M059J (cell line): ENCODE data around the gene SDS. TPM values are rescaled to one million over a fixed set of nuclear protein-coding genes. Genes with fewer than 3 reads are reported as not detected.

ENCODE experiments used
- DNase-seq: peaks from one replicate; pipeline ENCODE4 v3.0.0-alpha.2; 2012; ENCODE audit warnings: low read depth
- total RNA-seq: library from RNA; depleted of rRNA; stranded (reverse); fragments of >200 nt; shearing (Covaris generic); gene quantifications from 2 replicates; pipeline ENCODE4 v1.2.3, GENCODE V29; 2014

SDS gene
- total RNA-seq, 1 experiment from 2014 or later: 0.10 TPM

DNA sequence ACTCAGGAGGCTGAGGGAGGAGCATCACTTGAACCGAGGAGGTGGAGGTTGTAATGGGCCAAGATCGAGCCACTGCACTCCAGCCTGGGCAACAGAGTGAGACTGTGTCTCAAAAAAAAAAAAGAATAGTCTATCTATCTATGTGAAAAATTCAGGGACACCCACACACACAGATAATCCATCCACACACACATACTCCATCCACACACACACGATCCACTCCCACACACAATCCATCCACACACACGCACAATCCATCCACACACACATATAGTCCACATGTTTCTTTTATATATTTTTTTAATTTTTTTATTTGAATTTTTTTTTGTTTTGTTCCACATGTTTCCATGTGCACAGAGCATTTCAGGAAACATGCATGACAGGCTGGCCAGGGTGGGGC lies 3.3 kb downstream of the SDS start:
- DNase-seq: no peak

DNA sequence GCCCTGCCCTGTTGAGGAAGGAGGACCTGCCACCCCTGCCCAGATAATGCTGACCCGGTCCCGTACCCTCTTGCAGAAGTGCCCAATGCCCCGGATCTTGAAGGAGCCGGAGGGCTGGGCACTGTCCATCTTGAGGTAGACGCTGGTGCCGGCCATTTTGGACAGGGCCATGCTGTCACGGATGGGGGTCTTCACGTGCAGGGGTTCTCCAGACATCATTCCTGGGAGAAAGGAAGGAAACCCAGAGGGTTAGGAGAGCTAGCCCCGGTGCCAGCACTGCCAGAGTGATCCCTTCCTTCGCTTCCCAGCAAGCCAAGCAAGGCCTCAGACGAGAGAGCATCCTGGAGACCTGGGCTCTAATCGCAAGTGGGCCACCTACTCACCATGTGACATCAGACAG lies 4.2 kb downstream of the SDS start:
- DNase-seq: no peak

DNA sequence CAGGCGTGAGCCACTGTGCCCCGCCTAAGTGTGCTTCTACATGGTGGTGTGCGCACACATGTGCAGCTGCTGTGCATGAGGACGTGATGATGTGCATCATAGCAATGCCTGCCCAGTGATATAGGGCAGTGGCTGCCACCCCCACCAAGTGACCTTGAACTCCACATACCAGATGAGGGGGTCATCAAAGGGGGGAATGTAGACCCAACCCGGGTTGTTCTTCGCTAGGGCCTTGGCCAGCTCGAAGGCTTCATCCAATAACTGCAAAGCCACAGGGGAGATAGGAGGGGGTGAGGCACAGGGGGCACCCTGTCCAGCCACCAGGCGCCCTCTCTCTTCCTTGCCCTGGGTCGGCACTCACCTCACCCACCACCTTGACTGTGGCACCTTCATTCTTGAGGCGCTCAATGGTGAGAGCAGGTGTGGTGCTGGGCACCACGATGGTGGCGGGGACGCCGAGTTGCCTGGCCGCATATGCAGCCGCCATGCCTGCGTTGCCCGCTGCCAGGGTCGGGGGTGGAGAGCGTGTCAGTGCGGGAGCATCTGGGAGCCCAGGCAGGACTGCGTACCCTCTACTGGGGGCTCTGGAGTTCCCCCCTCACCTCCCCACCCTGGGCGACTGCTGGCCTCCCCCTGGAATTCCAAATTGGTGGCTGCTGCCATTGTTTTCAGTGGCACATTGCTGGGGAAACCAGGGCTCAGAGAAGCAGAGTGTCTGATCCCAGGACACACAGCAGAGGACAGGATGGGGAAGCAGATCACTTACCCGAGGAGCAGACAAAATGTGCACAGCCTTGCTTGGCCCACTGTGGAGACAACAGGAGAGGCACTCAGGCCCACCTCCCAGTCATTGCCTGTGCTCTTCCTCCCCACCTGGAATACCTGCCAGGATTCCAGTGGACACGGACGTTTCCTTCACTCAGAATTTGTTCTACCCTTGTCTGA lies 5.1 kb downstream of the SDS start:
- no peak for DNase-seq

DNA sequence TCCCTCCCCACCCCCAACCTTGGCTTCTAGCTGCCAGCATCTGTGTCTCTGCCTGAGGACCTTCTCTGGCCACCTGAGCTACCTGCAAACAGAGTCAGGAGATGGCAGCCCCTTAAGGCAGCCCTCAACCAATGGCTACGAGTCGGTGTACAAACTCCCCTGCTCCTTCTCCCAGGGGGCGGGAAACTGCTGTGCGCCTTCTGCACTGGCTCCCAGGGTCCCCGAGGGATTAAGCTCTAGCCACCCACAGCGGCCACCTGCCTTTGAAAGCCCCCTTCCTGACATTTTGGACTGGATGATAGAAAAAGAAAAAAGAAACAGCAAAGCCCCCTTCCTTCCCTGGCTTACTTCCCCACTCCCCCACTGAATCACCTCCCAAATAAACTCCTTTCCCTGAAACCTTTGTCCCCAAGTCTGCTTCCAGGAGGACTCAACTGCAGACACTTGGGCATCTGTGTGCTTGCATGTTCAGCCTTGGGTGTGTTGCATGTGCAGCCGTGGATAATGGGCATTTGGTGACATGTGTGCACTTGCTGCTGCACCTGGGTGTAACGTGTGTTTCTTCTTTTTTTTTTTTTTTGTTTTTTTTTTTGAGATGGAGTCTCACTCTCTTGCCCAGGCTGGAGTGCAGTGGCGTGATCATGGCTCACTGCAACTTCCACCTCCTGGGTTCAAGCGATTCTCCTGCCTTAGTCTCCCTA lies 6.0 kb downstream of the SDS start:
- DNase-seq: no peak

DNA sequence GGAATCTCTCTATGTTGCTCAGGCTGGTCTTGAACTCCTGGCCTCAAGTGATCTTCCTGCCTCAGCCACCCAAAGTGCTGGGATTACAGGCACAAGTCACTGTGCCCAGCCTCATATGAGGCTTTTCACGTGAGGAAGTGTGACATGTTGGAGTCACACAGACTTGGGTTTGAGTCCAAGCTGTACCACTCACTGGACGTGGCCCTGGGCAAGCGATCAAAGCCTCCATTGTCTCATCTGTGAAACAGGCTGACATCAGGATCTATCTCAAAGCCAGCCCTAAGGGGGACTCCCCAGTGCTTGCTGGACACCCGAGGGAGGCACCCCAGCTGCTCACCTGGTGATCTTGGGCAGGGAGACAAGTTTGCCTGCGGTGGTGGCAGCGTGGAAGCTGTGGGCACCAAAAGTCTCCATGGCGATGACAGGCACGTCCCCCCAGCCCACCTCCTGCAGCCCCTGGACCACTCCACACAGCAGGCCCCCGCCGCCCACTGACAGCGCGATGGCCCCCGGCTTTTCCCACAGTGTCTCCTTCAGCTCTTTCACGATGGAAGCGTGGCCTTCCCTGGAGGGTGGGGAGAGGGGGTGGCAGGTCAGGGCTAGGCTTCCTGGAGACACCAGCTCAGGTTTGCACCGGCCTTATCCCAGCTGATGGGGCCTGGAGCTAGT lies 6.7 kb downstream of the SDS start:
- no peak for DNase-seq

DNA sequence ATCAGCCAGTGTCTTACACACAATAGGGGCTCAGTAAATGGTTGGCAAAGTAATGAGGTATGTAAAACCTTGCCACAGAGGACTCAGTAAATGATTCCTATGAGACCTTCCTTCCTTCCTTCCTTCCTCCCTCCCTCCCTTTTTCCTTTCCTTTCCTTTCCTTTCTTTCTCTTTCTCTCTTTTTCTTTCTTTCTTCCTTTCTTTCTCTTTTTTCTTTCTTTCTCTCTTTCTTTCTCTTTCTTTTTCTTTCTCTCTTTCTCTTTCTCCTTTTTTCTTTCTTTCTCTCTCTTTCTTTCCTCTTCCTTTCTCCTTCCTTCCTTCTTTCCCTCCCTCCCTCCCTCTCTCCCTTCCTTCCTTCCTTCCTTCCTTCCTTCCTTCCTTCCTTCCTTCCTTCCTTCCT lies 7.5 kb downstream of the SDS start:
- DNase-seq: no peak

DNA sequence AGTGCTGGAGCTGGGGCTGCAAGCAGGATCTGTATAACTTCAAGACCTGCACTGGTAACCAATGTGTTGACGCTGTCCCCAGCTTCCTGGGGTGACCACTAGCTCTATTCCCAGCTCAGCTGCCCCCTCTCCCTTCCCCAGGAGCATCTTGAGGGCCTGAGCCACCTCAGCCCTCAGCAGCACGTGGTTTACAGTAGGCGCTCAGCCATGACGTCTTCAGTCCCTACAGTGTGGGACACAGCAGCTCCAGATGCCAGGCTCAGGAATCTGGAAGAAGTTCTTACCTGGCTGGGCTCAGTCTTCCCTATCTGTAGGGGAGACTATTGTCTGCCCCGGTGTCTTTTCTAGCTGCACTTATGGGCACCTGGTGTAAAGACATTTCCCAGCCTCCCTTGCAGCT lies 8.6 kb downstream of the SDS start:
- no peak for DNase-seq

DNA sequence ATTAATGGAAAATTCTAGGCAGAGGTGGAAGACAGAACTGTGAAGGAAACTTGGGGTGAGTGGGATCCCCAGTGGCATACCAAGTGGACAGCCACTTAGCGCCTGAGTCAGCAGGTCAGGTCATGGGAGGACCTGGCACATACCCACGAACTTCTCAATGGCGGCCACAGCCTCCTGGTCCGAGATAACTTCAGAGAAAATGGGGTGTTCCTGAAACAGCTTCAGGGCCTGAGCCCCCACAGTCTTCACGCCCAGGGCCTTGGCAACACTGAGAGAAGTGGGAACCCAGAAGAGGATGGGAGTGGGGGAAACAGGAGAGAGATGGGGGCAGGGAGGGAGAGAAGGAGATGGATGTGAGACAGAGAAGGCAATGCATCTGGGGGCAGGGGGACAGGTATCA lies 9.9 kb downstream of the SDS start:
- DNase-seq: no peak

DNA sequence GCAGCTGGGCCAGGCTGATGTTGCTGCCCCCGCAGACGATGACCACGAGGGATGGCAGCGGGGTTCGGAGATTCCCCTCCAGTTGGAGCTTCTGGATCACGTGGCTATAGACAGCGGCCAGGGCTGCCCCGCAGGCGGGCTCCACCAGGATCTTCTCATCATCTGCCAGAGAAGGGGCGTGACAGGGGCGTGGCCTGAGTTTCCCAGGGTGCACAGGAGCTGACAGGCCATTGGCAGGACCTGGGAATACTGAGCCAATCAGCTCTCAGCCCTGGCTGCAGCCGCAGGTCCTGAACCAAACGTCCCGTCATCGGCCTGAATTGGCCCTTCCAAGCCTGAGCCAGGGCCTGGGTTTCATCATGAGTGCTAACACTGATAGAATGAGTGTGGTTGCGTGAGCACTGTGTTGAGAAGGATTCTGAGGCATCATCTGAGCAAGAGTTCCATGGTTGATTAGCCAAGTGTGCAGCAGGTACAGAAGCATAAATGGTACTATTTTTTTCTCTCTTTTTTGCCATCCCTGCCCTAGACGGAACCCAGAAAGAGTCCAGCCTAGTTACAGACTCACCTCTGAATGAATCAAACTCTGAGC lies 10.6 kb downstream of the SDS start:
- no peak for DNase-seq

DNA sequence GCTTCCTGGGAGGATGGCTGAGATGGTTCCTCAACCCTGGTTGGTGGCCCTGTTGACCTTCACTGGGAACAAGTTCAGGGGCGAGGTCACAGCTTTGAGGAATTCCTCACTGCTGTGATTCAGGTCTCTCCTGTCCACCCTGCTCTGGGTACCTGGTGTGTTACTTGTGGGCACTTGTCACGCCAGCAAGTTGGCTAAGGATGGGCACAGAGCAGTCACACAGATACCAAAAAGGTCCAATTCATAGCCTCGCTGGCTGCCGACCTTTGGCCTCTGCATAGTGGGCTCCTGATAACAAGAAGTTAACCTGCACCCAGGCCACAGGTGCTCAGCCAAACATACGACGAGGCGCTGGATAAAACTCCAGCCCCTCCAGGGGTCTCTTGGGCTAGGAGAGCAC lies 11.2 kb downstream of the SDS start:
- no peak for DNase-seq

DNA sequence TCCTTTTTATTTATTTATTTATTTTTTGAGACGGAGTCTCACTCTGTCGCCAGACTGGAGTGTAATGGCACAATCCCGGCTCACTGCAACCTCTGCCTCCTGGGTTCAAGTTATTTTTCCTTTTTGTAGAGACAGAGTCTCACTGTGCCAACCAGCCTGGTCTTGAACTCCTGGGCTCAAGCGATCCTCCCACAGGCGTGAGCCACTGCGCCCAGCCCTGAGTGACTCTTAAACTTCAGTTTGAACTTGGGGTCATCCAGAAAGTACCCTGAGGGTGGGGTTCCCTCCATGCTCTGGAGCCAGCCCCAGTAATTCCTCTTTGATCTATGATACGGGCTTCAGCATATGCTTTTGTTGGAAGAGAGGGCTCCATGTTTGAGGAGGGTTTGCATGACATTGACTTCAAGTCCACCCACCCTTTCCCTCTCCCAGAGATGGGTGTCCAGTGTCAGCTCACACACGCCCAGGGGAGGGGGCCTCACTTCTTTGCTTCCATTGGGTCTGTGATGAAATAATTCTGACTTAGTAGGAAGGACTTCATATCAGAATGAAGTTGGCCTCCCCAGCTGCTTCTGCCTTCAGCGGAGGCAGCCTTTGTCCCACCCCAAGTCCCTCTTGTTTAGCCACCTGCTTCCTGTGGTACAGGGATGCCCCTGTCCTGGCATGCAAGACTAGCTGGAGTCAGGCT lies 11.9 kb downstream of the SDS start:
- DNase-seq: no peak

DNA sequence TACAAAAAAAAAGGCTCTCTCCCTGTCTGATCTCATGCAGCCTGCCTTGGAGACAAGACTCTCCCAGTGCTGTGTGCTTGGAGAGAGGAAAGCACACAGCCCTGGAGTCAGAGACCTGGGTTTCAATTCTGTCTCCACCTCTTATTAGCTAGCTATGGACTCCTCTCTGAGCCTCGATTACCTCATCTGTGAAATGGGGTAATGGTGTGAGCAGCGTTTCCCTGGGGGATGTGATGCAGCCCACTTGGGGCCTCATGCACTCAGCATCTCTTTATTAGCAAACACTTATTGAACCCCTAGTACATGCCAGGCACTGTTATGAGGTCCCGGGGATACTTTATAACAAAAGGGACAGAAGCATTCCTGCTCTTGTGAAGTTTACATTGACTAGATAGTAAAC lies 12.5 kb downstream of the SDS start:
- no peak for DNase-seq

DNA sequence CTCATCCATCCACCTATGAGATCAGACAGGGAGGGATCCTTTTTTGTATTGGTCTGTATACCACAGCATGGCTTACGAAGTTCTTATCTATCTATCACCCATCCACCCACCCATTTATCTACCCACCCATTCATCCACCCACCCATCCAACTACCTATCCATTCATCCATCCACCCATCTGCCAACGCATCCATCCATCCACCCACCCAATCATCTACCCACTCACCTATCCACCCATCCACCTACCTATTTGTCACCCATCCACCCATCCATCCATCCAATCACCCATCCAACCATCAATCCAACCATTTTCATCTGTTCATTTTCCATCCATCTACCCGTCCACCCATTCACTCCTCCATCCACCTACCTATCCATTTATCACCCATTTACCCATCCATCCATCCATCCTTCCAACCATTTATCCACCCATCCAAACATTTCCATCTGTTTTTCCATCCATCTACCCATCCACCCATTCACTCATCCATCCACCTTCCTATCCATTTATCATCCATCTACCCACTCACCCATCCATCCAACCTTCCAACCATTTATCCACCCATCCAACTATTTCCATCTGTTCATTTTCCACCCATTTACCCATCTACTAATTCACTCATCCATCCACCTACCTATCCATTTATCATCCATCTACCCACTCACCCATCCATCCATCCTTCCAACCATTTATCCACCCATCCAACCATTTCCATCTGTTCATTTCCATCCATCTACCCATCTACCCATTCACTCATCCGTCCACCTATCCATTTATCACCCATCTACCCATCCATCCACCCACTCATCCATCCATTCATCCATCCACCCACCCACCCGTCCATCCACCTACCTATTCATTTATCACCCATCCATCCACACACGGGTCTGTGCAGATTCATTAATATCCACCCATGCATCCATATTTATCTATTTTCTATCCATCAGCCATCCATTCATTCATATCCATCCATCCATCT lies 13.3 kb downstream of the SDS start:
- DNase-seq: no peak

DNA sequence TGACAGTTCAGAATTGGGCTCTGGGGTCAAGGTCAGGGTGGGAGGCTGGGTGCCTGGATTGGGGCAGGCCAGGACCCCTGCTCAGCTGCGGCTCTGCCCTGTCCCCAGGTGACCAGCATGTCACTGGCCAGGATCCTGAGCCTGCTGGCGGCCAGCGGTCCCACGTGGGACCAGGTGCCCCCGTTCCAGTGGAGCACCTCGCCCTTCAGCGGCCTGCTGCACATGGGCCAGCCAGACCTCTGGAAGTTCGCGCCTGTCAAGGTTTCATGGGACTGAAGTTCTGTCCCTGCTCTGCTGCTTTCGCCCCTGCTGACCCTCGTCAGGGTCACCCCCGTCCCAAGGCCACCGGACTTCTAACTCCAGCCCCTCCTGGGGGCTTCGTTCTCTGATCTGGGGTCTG lies 15.3 kb downstream of the SDS start:
- no peak for DNase-seq

DNA sequence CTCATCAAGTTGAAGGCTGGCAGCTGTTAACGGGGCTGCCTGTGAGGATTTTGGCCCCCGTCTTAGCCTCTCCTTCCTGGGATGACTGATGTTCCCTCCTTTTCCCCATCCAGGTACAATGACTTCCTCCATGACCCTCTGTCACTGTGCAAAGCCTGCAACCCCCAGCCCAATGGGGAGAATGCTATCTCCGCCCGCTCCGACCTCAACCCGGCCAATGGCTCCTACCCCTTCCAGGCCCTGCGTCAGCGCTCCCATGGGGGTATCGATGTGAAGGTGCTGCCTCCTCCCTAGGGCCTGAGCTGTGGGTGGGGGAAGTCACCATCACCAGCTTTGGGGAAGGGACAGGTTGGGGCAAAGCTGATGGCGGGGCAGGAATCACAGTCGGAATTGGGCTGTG lies 16.1 kb downstream of the SDS start:
- DNase-seq: no peak

DNA sequence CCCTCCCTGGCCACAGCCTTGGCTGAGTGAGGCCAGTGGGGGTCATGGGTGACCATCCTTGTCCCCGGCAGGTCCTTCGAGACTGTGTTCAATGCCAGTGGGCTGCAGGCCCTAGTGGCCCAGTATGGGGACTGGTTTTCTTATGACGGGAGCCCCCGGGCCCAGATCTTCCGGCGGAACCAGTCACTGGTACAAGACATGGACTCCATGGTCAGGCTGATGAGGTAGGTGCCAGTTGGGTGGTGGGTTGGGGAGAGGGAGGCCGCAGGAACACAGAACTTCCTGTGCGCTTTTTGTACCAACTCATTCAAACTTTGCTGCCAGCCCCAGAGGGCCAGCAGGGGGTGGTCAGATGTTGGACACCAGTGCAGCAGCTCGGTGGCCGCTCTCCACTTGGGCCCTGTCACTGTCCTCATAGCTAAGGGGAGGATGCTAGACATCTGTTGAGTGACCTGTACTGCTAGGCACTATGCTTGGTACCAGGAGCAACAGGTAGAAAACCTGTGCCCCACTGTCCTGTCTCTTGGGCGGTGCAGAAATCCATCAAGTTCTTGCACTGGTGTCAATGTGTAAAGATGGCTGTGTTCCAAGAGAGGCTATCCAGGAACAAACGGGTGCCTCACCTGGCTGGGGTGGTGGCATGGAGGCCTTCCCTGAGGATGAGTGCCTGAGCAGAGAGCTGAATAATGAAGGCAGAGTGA lies 16.7 kb downstream of the SDS start:
- no peak for DNase-seq

DNA sequence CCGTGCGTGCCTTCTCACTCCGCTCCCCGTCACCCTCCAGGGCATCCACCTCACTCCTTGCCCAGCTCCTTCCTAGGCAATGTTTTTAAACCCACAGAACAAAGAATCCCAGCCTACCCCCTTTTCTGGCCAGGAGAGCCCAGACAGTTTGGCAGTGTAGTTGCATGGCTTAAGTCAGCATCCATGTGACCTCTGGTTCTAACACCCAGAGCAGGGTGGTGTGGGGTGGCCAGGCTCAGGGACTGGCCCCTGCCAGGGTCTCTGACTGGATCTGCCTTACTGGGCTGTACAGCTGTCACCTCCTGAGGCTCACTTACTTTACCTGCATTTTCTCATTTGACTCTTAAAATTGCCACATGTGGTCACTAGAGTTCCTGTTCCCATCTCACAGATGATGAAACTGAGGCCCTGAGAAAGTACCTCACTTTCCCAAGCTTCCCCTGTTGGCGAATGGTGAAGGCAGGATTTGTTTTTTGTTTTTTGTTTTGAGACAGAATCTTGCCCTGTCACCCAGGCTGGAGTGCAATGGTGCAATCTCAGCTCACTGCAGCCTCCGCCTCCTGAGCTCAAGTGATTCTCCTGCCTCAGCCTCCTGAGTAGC lies 18.3 kb downstream of the SDS start:
- no peak for DNase-seq

DNA sequence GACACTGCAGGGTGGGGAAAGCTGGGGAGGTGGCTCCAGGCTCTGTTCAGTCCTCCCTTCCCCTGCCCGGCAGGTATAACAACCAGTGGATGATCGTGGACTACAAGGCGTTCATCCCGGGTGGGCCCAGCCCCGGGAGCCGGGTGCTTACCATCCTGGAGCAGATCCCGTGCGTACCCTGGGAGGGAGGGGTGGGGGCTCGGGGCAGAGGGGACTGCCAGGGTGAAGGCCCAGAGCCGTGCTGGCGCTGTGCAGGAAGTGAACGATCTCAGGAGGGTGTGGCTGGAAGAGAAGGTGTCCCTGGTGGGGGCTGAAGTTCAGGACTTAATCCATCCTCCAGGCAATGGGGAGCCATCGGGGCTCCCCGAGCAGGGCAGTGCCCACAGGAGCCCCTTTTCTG lies 18.9 kb downstream of the SDS start:
- no peak for DNase-seq

DNA sequence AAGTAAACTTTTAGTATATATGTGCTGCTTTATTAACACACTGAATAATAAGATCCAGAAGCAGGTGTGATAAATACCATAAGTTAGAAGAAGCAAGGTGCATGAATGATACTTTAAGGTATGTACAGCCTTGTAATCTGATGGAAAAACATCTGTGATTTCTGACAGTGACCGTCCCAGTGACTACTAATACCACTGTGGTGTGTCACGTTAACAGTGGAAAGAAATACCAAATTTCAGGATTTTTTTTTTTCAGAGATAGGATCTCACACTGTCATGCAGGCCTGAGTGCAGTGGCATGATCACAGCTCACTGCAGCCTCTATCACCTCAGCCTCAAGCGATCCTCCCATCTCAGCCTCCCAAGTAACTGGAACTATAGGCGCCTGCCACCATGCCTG lies 21.5 kb downstream of the SDS start:
- no peak for DNase-seq
